ENCODE data around the gene BLOC1S4. TPM values are rescaled to one million over a fixed set of nuclear protein-coding genes. Genes with fewer than 3 reads are reported as not detected.

BLOC1S4 gene
- total RNA-seq, 1 experiment from 2014 or later = 15.7 TPM

GRCh38 chr4:6702761-6703160, 13.2 kb upstream of the BLOC1S4 start:
- H3K4me2 ChIP-seq (ENCODE audit: low read length) = no peak overlapping the region
- RAD21 ChIA-PET (ENCODE audit: low non-redundant PET in 1 of 2, low total read pairs in 2 of 2, uncharacterized antibody in 2 of 2, unreplicated experiment in 2 of 2) = no interaction called here
- intact Hi-C loops (cut with micrococcal nuclease) = no loop called here
- no peak for ATAC-seq
- H3K9me3 ChIP-seq (ENCODE audit: control insufficient read depth in 1 of 2, insufficient read depth in 1 of 2, low read depth in 1 of 2, low read length in 2 of 2) = no peaks in the 10 kb centered on the region
- H3K36me3 ChIP-seq (ENCODE audit: control insufficient read depth in 1 of 2, insufficient read depth in 2 of 2, low read length in 2 of 2) = peaks cover 3 to 9% of the 10 kb centered on the region in 2 experiments; a peak in 3 of 4 replicates
- peaks cover 30% of the 10 kb centered on the region for H3K79me2 ChIP-seq (ENCODE audit: insufficient read depth, low read length)
- no peak overlapping the region for H3K27ac ChIP-seq (ENCODE audit: low read depth, low read length)
- BruUV-seq (replicated peaks) = no TSS peak
- no peak overlapping the region for H2AFZ ChIP-seq (ENCODE audit: low read depth, low read length, poor library complexity, severe bottlenecking)
- no peak overlapping the region for H3K4me3 ChIP-seq (replicated peaks in 1 of 2; ENCODE audit: low read depth in 1 of 2, low read length in 2 of 2)
- H3K27me3 ChIP-seq (ENCODE audit: insufficient read depth, low read length) = no peaks in the 10 kb centered on the region
- no peak overlapping the region for H3K9ac ChIP-seq (ENCODE audit: low read length)
- H3K9me2 ChIP-seq (ENCODE audit: insufficient read depth) = no peaks in the 10 kb centered on the region
- POLR2A ChIA-PET = no interaction called here
- no peak for DNase-seq (ENCODE audit: low read depth, low spot score)
- no peaks in the 10 kb centered on the region for H4K20me1 ChIP-seq (ENCODE audit: insufficient read depth)
- peaks cover 0 to 7% of the 10 kb centered on the region in 2 experiments; a peak in 2 of 4 replicates for H3K4me1 ChIP-seq (ENCODE audit: control insufficient read depth in 1 of 2, insufficient read depth in 2 of 2, low read length in 2 of 2)
- TF ChIP-seq ELF1 (IDR thresholded peaks at IDR 0.05; ENCODE audit: borderline replicate concordance, low read depth) (no peak), RAD21 (IDR thresholded peaks at IDR 0.05; ENCODE audit: low read depth) (no peak), POLR2AphosphoS5 (IDR thresholded peaks at IDR 0.05; ENCODE audit: low read depth, low read length) (no peak), SIN3A (IDR thresholded peaks at IDR 0.05; ENCODE audit: low read depth) (no peak), POLR2A (IDR thresholded peaks at IDR 0.05; ENCODE audit: borderline replicate concordance, extremely low read depth, insufficient read depth, insufficient read length) (no peak), EZH2 (IDR thresholded peaks at IDR 0.05) (no peak), CTCF (IDR thresholded peaks at IDR 0.05 in 2 of 3, conservative IDR thresholded peaks at IDR 0.05 in 1 of 3; ENCODE audit: borderline replicate concordance in 1 of 3, insufficient read depth in 1 of 3, low read depth in 2 of 3, low read length in 2 of 3) (no peak), JUND (IDR thresholded peaks at IDR 0.05) (no peak), CBX3 (IDR thresholded peaks at IDR 0.05; ENCODE audit: low read depth) (no peak), MAX (IDR thresholded peaks at IDR 0.05) (no peak), ZNF274 (IDR thresholded peaks at IDR 0.05; ENCODE audit: low read depth, low read length) (no peak), EGR1 (IDR thresholded peaks at IDR 0.05; ENCODE audit: low read depth) (no peak)
- CTCF ChIA-PET = no interaction called here
